GM18520 (cell line): Measurements from ENCODE around the gene TRAF5.
A peak's percentile ranks its signal among the peaks of the same experiment; 100 is the strongest.

ENCODE experiments used
- ATAC-seq: cut with Tn5 transposase; IDR thresholded peaks from one replicate; pipeline ENCODE4 v1.9.1; 2021; ENCODE audit not compliant: unreplicated experiment

Gene TRAF5

GRCh38 chr1:211327346-211327921 is 801 bp downstream of the TRAF5 start:
- ATAC-seq, result peak; percentile 26

DNA sequence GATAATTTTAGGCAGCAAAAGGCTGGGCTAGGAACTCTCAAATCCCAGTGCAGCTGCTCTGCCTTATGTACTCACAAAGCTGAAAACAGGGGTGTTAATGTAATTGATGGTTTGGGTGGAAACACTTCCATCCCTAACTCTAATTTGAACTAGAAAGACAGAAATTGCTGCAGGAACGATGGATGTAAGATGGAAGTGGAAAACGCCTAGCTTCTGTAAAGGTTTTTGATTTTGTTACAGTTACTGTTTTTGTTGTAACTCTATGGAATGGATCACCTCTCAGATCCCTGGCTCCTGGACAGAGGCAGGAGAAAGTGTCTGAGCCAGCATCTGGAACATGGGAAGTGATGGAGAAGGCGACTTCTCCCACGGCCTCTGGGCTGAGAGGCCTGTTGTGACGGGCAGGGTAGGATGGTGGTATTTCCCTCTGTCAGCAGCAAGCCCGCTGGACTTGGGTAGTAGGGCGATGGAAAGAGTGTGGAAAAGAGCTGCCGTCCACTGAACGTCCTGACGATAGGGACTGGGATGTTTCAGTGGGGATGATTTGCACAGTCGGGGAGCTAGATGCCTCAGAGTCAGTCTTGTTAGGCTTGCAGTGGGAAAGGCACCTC is 1.6 kb downstream of the TRAF5 start:
- no peak for ATAC-seq

DNA sequence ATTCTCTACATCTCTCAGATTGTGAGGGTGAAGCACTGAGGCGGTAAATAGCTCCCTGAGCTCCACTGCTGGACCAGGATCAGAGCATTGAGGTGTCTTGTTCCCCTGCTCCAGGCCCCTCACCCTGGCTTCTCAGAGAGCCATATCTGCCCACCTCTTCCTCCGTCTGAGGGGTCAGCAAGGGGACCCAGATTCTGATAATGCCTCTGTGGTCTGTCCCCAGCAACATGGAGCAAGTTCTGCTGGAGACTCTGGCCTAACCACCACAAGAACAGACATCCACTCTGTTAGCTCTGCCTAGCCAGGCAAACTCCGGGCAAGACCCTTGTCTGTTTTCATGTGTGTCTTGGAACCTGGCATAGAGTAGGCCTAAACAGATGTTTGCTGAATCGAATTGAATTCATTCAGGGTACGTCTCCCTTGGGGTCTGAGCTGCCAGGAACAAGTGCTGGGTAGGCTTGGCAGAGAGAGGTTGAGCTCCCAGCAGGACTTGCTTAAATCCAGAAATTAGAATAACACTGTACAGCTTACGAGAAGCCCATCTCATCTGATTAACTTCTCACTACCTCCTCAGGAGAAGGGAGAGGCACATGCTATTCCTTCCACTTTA is 2.3 kb downstream of the TRAF5 start:
- ATAC-seq, result no peak

GRCh38 chr1:211329764-211330201 is 3.1 kb downstream of the TRAF5 start:
- peak; percentile 30 for ATAC-seq

DNA sequence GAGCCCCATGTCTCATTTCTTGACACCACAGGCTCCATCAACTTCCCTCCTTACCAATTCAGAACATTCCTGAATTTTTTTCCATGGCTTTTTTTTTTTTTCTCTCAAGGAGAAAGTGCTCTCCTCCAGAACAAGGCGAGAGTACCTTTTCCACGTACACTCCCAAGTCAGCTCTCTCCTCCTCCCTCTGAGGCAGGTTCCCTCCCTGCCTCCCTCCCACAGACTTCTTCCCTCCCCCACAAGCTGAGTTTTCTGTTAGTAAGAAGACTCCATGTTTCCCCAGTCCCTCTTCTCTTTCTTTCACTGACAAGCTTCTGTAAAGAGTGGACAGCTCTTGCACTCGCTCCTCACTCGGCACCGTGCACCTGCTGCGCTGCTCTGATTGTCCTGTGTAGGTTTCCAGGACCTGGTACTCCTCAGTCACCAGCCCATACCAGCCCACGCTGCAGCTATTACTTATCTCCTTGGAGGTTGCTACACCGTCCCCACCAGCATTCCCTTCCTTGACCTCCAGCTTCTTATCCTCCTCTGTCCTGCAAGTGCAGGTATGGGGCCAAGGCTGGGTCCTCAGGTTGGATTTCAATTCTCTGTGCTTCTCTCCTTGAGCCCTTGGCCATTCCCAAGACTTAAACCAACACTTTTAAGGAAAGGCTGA is 3.8 kb downstream of the TRAF5 start:
- ATAC-seq, result no peak

- ATAC-seq, result no peak
Measured at GRCh38 chr1:211331011-211331709, 4.5 kb downstream of the TRAF5 start.

DNA sequence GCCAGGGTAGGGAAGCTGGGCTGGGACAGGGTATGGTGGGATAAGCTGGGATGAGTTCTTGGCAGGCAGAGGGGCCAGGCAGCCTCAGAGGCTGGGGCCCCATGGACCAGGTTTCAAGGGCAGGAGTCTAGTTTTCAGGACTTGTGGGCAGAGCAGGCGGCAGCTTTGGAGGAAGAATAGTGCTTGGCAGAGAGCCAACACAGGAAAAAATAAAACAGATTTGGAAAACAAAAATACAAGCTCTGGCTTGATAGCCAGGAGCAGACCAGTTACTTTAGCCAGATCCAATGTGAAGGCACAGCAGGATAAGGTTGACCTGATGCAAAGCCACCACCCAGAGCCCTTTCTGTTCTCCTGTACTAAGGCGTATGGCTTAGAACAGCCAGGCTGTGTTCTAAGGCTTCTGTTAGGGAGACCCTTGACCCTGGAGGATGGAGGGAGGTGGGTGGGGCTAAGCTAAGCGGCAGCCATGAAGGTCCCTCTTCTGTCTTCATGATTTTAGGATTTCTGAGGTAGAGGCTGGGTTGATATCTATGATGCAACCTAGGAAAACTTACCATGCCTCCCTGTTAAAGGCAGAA is 5.5 kb downstream of the TRAF5 start:
- no peak for ATAC-seq

DNA sequence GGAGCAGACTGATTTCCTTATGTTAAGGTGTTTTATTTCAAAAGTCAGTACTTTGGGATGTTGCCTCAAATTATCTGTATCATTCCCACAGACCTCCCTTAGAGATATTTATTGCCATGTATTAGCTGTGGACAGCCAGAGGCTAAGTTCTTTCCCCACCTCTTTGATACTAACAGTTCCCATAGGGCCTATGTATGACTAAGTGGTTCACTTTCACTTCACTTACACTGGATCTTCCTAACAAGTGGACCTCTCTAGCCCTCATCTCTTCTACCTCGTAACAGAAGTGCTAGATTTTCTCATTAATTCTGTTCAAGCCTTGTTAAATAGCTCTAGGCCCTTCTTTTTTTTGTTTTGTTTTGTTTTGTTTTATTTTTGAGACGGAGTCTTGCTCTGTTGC is 6.2 kb downstream of the TRAF5 start:
- no peak for ATAC-seq

GRCh38 chr1:211333906-211334305 is 7.3 kb downstream of the TRAF5 start:
- no peak for ATAC-seq

- ATAC-seq, result no peak
Measured at GRCh38 chr1:211334986-211335385, 8.4 kb downstream of the TRAF5 start.

- peak; percentile 72 for ATAC-seq
Measured at GRCh38 chr1:211335522-211336157, 9.0 kb downstream of the TRAF5 start.

DNA sequence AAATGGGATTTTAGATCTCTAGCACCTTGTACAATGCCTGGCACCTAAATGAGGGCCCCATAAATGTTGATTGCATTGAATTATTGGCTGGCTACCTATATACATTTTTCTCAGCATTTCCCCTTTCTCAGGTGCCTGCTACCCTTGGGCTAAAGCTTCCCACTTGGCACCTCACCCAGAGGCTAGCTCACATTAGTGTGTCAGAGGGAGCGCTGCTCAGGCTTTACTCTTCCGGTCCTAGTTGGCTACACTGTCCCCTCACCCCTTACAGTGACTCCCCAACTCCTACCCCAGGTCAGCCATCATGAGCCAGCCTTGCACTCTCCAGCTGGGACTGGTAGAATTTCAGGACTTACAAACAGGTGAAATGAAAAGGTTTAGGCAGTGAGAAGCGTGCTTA is 9.5 kb downstream of the TRAF5 start:
- ATAC-seq, result no peak

- no peak for ATAC-seq
Measured at GRCh38 chr1:211336775-211337174, 10.1 kb downstream of the TRAF5 start.

DNA sequence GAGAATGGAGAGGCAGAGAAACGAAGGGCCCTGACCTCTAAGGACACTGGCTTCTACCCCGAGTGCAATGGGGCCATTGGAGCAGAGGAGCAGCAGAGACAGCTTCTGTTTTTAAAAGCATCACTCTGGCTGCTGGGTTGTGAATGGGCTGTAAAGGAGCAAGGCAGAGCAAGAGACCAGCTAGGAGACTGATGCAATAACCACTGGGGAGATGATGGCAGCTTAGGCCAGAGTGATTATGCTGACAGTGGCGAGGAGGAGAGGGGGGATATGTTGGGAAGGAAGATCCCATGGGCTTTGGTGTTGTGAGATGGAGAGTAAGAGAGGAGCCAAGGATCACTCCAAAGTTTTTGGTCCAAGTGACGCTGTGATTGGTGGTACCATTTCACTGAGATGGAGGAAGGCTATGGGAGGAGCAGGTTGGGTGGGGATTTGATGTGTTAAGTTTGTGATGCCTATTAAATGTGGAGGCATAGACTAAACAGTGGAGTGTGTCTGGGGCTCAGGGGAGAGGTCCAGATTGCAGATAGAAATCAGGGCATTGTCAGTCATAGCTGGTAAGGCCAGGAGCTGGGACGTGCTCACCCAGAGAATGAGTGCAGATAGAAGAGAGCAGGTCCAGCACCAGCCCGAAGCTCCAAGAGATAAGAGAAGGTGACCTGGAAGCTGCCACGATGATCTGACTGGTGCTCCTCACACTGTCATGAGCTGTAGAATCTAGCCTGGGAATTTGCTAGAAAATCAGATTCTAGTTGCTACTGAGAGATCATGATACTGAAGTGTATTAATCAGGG is 11.0 kb downstream of the TRAF5 start:
- ATAC-seq, result no peak

DNA sequence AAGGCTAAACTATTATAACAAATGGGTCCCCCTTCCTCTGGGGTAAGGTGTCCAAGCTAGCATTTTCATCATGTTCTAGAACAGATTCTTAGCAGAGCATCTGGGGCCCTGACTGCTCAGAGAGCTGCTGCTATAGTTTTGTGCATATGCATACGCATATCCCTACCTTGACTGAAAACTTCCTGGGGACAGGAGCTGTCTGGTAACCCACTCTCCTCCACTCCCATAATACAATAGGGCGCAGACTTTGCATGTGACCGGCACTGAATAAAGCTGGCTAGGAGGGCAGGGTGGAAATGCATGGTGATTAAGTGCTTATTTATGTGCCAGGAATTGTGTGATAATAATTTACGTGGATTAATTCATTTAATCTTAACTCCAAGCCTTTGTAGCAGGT is 11.6 kb downstream of the TRAF5 start:
- no peak for ATAC-seq

GRCh38 chr1:211339631-211340041 is 13.0 kb downstream of the TRAF5 start:
- no peak for ATAC-seq

DNA sequence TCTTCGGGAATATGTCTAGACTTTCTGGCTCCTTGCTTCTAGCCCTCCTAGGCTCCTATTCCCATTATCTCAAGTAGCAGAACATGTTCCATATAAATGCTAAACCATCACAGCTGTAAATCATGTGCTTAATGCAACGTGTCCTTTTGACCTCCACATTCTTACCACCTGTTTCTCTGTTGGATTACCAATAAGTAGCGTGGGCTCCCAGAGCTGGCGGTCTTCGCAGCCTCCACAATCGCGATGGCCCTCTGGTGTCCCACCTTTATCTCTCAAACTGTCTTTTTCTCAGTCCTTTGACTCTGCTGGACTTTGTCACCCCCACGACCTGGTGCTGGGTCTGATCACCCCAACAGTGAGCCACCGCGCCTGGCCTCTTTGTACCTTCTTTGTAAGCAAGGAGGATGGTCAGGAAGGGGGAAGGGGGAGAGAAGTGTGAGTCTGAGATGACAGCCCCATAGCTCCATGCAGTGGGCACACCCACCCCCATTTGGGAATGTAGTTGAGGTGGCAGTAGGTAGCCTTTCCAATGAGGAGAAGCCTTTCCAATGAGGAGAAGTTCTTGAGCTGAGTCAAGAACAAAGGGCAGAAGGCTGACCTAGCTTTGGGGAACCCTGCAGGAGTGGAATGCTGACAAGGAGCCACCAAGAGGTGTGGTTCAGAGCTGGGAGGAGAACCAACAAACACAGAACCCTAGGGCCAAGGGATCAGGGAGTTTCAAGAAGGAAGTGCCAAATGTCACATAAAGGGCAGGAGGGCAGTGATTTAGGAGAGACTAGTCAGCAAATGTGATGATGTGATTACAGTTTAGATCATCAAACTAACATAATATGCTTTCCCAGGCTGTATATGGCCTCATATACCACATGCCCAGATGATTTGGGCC is 14.2 kb downstream of the TRAF5 start:
- no peak for ATAC-seq

GRCh38 chr1:211341999-211342398 is 15.4 kb downstream of the TRAF5 start:
- ATAC-seq, result no peak

DNA sequence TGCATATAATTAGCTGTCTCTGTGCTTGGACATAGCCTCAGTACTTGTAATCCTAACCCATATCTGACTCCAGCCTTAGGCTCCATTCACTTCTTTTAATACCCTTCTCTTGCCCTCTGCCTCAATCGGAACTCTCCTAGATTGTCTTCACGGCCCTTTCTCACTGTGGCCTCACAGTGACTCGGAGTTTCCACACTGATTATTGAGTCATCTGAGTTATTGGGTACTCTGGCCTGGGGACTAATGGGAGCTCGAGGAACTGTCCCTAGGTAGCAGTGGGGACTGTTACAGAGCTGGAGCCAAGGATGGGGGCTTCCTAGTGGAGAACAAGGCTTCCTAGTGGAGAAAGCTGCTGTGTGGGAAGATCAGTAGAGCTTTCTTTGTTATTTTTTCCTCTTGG is 17.0 kb downstream of the TRAF5 start:
- no peak for ATAC-seq
